Mucosa of descending colon (tissue), 3 donors: ENCODE data around the gene MCFD2. TPM values are rescaled to one million over a fixed set of nuclear protein-coding genes. Genes with fewer than 3 reads are reported as not detected.

Source experiments
- ATAC-seq: fragments of 200-7000 bp; cut with Tn5 transposase; one replicate; pipeline ENCODE4 v1.9.1; 2020; ENCODE audit warnings: mild to moderate bottlenecking, moderate library complexity
- DNase-seq, 3 donors: peaks; one replicate each; pipeline ENCODE4 v3.0.0-alpha.2; 2020
- H3K36me3 ChIP-seq: fragments of 200-600 bp; one replicate; pipeline ENCODE4 v1.8.0; 2021; ENCODE audit warnings: low read depth, mild to moderate bottlenecking
- H3K4me1 ChIP-seq: fragments of 200-600 bp; one replicate; pipeline ENCODE4 v1.8.0; 2021; ENCODE audit warnings: low read depth, mild to moderate bottlenecking
- H3K4me3 ChIP-seq: fragments of 200-600 bp; one replicate; pipeline ENCODE4 v1.8.0; 2021; ENCODE audit warnings: mild to moderate bottlenecking
- H3K9me3 ChIP-seq: fragments of 200-600 bp; one replicate; pipeline ENCODE4 v1.8.0; 2021; ENCODE audit warnings: mild to moderate bottlenecking
- CTCF ChIP-seq: fragments of 200-600 bp; IDR thresholded peaks from one replicate; pipeline ENCODE4 v1.8.0; 2022; ENCODE audit warnings: antibody characterized with exemption, mild to moderate bottlenecking
- intact Hi-C, 2 donors: fragments of 100-400 bp; cut with DNase I in 1 of 2; cut with micrococcal nuclease in 1 of 2; formaldehyde crosslinking; loops; one replicate each; pipeline versions ENCODE4 v1.11.0 to v1.11.1; 2022; cut with DNase I, micrococcal nuclease
- total RNA-seq, 3 donors: library from RNA; stranded (reverse); fragmentation: NEBNext Ultra II Directional in 2 of 3; extraction: Animal tissue kit (Norgen Biotek cat#: 25700) in 2 of 3; gene quantifications; one replicate each; pipeline versions ENCODE4 v1.2.1 to v1.2.4, GENCODE V29; 2021 to 2023
- donor health status: DM: no; HTN: no; CAD: no; lungs with moderate emphysema.
- donor health status: DM: no; HTN: no; CAD: no.
- donor health status: DM: no; HTN: yes; CAD: no.

Gene MCFD2
- total RNA-seq, 3 donors from 2014 or later = 34.7 to 77.3 (median 49.5) TPM

- no peak for ATAC-seq
- Histone ChIP-seq H3K36me3 (no peaks in the 10 kb centered on the region), H3K4me1 (no peaks in the 10 kb centered on the region), H3K4me3 (no peak overlapping the region), H3K9me3 (peaks cover 6% of the 10 kb centered on the region)
- no peak for DNase-seq
- no peak for TF ChIP-seq CTCF
- intact Hi-C loops = no loop called here
Measured at GRCh38 chr2:46924608-46925007, 9.0 kb upstream of the MCFD2 start.

DNA sequence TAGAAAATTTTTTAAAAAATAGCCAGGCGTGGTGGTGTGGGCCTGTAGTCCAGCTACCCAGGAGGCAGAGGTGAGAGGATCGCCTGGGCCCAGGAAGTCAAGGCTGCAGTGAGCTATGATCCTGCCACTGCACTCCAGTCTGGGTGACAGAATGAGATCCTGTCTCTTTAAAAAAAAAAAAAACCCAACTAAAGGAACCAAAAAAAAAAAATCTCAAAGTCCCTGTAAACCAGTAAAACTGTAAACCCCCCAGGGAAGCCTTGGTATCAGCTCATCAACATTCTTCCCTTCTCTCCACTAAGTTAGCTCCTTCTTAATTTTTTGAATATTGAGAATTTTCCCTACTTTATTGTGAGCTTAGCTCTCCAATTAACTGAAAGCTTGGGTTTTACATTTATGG is 8.4 kb upstream of the MCFD2 start:
- Histone ChIP-seq H3K9me3 (peaks cover 6% of the 10 kb centered on the region), H3K4me1 (no peaks in the 10 kb centered on the region), H3K36me3 (no peaks in the 10 kb centered on the region), H3K4me3 (no peak overlapping the region)
- ATAC-seq = no peak
- TF ChIP-seq CTCF = no peak
- no peak for DNase-seq
- intact Hi-C loops = no loop called here

GRCh38 chr2:46923041-46923528 is 7.5 kb upstream of the MCFD2 start:
- no peak for DNase-seq

DNA sequence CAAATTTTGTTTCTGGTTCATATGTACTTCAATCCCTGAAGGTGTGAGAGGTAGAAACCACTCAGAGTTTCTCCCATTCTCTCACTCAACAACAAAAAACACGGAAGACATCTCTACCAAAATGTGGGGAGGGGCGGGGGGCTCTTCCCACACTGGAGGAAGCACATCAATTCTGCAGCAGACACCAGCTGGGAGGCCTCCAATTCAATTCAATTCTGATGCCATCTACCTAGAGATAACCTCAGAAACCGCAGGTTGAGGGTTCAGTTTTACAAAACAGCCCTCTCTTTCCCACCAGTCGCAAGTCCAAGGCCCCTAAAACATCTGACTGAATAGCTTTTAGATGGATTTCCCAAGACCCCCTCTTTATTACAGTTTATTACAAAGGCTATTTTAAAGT is 7.0 kb upstream of the MCFD2 start:
- H3K9me3 ChIP-seq = peaks cover 6% of the 10 kb centered on the region
- H3K36me3 ChIP-seq = no peaks in the 10 kb centered on the region
- H3K4me1 ChIP-seq = no peaks in the 10 kb centered on the region
- DNase-seq (no peak), ATAC-seq (no peak)
- no peak overlapping the region for H3K4me3 ChIP-seq
- intact Hi-C loops = no loop called here
- no peak for TF ChIP-seq CTCF

More at GRCh38 chr2:46923041-46923528, 7.5 kb upstream of the MCFD2 start:
- Histone ChIP-seq H3K4me3 (no peak overlapping the region), H3K4me1 (no peaks in the 10 kb centered on the region), H3K9me3 (peaks cover 6% of the 10 kb centered on the region), H3K36me3 (no peaks in the 10 kb centered on the region)
- ATAC-seq = peak; percentile 89
- intact Hi-C loops = no loop called here
- TF ChIP-seq CTCF = no peak

DNA sequence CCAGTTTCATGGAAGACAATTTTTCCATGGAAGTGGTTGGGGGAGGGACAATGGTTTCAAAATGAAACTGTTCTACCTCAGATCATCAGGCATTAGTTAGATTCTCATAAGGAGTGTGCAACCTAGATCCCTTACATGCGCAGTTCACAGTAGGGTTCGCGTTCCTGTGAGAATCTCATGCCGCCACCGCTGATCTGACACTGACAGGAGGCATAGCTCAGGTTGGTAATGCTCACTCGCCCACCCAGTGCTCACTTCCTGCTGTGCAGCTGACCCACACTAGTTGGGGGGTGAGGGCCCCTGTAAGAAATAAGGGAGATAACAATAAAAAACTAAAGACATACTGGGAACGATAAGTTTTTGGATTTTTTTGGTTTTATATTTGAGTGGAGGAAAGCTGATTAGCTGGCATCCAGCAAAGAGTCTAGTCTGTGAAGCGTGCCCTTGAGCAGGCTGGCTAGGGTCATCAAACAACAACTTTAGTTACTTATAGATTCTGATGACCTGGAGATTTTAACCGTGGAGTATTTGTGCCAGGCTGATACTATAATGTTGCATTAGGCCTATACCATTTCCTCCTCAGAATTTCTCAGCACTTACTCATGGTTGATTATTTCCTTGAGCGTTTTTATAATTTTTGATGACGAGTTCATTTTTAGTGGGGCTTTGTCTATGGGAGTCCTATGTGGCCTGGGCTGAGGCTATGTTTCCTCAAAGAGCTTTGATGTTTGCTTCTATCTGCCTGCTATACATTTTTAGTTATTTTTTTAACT is 6.3 kb upstream of the MCFD2 start:
- peak; percentile 45 for ATAC-seq
- no peak overlapping the region for H3K4me3 ChIP-seq
- no peak for DNase-seq

More for the DNA sequence above, 6.3 kb upstream of the MCFD2 start:
- H3K4me1 ChIP-seq = peaks cover 7% of the 10 kb centered on the region
- TF ChIP-seq CTCF = no peak
- intact Hi-C loops = no loop called here
- peaks cover 4% of the 10 kb centered on the region for H3K9me3 ChIP-seq
- H3K36me3 ChIP-seq = no peaks in the 10 kb centered on the region
